NT2/D1 (cell line): ENCODE measurements around the gene FAM98A.
A peak's percentile ranks its signal among the peaks of the same experiment; 100 is the strongest.

Experiments used
- DNase-seq: peaks from one replicate; pipeline ENCODE4 v3.0.0-alpha.2; 2011; ENCODE audit warnings: low read depth, low spot score
- H3K27me3 ChIP-seq: 2 replicates; pipeline ENCODE4 v1.6.0; 2011; ENCODE audit warnings: mild to moderate bottlenecking; ENCODE audit not compliant: insufficient read length, insufficient read depth
- H3K36me3 ChIP-seq: 2 replicates; pipeline ENCODE4 v1.6.1; 2011; ENCODE audit warnings: mild to moderate bottlenecking, low read length, mixed read lengths; ENCODE audit not compliant: insufficient read depth, insufficient read length
- H3K4me1 ChIP-seq: 2 replicates; pipeline ENCODE4 v1.5.1; 2011; ENCODE audit not compliant: insufficient read depth, insufficient read length
- H3K4me3 ChIP-seq: 2 replicates; pipeline ENCODE4 v1.5.1; 2011; ENCODE audit warnings: low read depth; ENCODE audit not compliant: insufficient read length
- H3K9ac ChIP-seq: 2 replicates; pipeline ENCODE4 v1.6.0; 2011; ENCODE audit warnings: low read depth; ENCODE audit not compliant: insufficient read length
- H3K9me3 ChIP-seq: 2 replicates; pipeline ENCODE4 v1.5.1; 2011; ENCODE audit warnings: mild to moderate bottlenecking, low read length; ENCODE audit not compliant: insufficient read depth
- SUZ12 ChIP-seq: IDR thresholded peaks from 2 replicates; pipeline ENCODE4 v1.6.1; 2011; ENCODE audit not compliant: insufficient read length, insufficient read depth; ENCODE audit errors: extremely low read depth
- YY1 ChIP-seq: IDR thresholded peaks from 2 replicates; pipeline ENCODE4 v1.6.1; 2011; ENCODE audit not compliant: insufficient read length, insufficient read depth
- ZNF274 ChIP-seq: IDR thresholded peaks from 2 replicates; pipeline ENCODE4 v1.6.1; 2011; ENCODE audit warnings: mild to moderate bottlenecking, low read depth, low read length

Gene FAM98A

DNA sequence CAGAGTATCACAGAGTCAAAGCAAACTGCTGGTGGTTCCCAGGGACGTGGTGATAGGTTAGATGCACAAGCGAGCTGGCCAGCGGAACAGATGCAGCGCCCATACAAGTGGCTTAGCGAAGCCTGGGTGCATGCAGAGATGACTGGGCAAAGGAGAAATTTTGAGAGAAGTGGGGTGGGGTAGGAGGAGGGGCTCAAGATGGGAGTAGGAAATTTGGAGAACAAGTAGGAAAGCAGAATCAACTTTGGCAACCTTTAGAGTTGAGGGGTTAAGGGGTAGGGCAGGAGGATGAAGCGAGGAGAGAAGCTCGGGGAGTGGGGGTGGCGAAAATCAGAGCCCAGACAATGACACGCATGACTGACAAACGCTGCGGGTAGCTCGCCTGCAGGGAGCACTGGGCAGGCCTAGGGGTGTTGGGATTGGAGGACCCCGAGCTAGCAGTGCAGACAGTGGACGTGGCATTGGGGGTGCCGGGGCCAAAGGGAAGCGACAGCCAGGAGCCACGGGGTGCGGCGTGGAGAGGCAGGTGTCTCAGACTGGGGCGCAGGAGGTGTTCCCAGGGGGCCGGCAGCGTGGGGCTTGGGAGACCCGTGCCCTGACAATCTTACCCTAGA lies 431 bp downstream of the FAM98A start:
- H3K27me3 ChIP-seq = no peaks in the 10 kb centered on the region
- no peak for TF ChIP-seq ZNF274
- no peak for TF ChIP-seq SUZ12
- H3K36me3 ChIP-seq = peaks cover 16% of the 10 kb centered on the region
- H3K9ac ChIP-seq = peak overlapping the region; percentile 88
- no peaks in the 10 kb centered on the region for H3K9me3 ChIP-seq
- no peaks in the 10 kb centered on the region for H3K4me1 ChIP-seq
- peak overlapping the region; percentile 95 for H3K4me3 ChIP-seq
- DNase-seq = no peak

DNA sequence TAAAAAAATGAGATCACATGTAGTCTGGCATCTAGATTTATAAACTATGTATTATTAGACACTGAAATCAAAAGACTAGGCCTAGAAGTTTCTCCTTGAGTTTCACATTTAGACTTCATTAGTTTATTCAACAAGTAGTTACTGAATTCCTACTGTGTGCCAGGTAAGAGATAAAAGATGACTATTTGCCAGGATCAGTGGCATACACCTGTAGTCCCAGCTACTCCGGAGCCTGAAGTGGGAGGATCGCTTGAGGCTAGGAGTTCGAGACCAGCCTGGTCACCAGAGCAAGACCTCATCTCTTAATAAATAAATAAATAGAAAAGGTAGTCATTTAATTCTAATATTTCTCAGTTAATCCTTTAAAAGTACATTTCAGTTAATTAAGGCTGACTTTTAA lies 2.1 kb downstream of the FAM98A start:
- no peaks in the 10 kb centered on the region for H3K9me3 ChIP-seq
- DNase-seq = no peak
- no peak overlapping the region for H3K4me3 ChIP-seq
- no peak overlapping the region for H3K9ac ChIP-seq
- H3K4me1 ChIP-seq = no peaks in the 10 kb centered on the region
- TF ChIP-seq YY1 = no peak
- no peak for TF ChIP-seq ZNF274
- no peak for TF ChIP-seq SUZ12
- H3K27me3 ChIP-seq = no peaks in the 10 kb centered on the region
- peaks cover 27% of the 10 kb centered on the region for H3K36me3 ChIP-seq

DNA sequence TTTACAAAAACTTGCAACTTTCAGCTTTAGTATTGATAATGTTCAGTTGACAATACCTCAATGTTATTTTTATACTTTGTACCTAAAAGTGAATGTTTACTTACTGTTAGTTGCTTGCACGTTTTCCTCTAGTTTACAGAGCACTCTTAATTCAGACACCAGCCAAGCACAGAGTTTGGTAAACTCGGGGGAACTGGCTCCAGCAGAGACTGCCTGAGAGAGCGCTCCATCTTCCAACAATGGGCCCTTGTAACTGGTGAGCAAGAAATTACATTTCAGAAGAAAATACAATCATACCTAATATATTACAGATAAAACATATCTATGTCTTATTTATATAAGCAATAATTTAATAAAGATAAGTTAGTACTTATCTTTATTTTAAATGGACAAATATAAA lies 3.7 kb downstream of the FAM98A start:
- TF ChIP-seq SUZ12 (no peak), YY1 (no peak), ZNF274 (no peak)
- H3K9ac ChIP-seq = no peak overlapping the region
- H3K4me1 ChIP-seq = no peaks in the 10 kb centered on the region
- no peak for DNase-seq
- no peaks in the 10 kb centered on the region for H3K27me3 ChIP-seq
- no peak overlapping the region for H3K4me3 ChIP-seq
- no peaks in the 10 kb centered on the region for H3K9me3 ChIP-seq
- peaks cover 34% of the 10 kb centered on the region for H3K36me3 ChIP-seq

DNA sequence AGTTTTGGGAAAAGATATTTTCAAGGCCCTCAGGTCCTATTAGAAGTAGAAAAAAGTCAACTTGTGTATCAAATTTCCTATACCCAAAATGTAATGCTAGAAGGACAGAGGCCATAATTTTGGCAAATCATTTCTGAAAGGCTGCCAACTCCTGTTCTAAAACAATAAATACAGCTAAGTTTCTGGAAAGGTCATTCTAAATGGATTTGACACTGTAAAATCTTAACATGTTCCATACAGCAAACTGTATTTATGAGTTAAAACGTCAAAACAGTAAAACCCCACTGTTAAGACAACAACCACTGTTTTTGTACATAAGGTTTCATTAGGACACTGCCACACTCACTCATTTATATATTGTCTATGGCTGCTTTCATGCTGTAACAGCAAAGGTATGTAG lies 9.7 kb downstream of the FAM98A start:
- no peak for DNase-seq
- peaks cover 63% of the 10 kb centered on the region for H3K36me3 ChIP-seq
- TF ChIP-seq ZNF274 = no peak
- no peak for TF ChIP-seq YY1
- TF ChIP-seq SUZ12 = no peak

DNA sequence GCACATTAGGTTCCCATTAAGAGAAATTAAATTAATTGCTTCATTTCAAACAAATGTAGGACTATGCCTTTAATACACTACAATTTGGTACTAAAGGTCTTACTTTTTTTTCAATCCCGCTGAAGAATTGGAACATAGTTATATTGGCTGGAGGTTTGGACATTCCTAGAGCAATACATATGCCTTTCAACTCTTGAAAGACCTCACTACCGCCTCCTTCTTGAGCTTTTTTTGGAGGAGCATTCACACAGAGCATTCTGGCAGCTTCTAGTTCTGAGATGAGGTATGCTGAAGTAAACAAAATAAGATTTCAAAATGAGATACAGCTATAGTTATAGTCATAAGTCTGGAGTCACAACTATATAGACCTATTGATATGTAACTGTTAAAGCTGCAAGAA lies 10.9 kb downstream of the FAM98A start:
- H3K4me1 ChIP-seq = no peaks in the 10 kb centered on the region
- H3K4me3 ChIP-seq = no peak overlapping the region
- no peaks in the 10 kb centered on the region for H3K27me3 ChIP-seq
- peaks cover 55% of the 10 kb centered on the region for H3K36me3 ChIP-seq
- no peaks in the 10 kb centered on the region for H3K9me3 ChIP-seq
- DNase-seq = no peak
- TF ChIP-seq YY1 (no peak), ZNF274 (no peak), SUZ12 (no peak)
- no peak overlapping the region for H3K9ac ChIP-seq

More for the DNA sequence above, 9.7 kb downstream of the FAM98A start:
- H3K9me3 ChIP-seq = no peaks in the 10 kb centered on the region
- no peaks in the 10 kb centered on the region for H3K27me3 ChIP-seq
- no peak overlapping the region for H3K4me3 ChIP-seq
- no peak overlapping the region for H3K9ac ChIP-seq
- no peaks in the 10 kb centered on the region for H3K4me1 ChIP-seq

DNA sequence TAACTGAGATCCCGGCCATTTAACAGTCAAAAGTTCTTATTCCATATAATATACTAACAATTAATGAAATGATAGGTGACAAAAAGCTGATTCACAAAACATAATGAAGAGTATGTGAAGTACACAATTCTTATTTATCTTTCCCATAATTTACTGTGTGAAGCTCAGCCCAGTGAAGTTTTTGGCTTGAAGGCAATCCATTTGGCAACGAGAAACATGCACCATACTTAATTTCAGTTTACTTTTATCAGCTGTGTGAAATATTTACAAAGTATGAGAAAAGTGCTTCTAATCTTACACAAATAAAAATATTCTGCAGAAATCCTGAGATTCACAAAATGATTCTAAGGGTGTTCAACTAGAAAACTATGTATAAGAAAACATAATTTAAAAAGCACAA lies 12.3 kb downstream of the FAM98A start:
- TF ChIP-seq YY1 (no peak), SUZ12 (no peak), ZNF274 (no peak)
- no peaks in the 10 kb centered on the region for H3K9me3 ChIP-seq
- H3K9ac ChIP-seq = no peak overlapping the region
- H3K4me3 ChIP-seq = no peak overlapping the region
- DNase-seq = no peak
- H3K36me3 ChIP-seq = peaks cover 46% of the 10 kb centered on the region
- H3K27me3 ChIP-seq = no peaks in the 10 kb centered on the region
- H3K4me1 ChIP-seq = no peaks in the 10 kb centered on the region

DNA sequence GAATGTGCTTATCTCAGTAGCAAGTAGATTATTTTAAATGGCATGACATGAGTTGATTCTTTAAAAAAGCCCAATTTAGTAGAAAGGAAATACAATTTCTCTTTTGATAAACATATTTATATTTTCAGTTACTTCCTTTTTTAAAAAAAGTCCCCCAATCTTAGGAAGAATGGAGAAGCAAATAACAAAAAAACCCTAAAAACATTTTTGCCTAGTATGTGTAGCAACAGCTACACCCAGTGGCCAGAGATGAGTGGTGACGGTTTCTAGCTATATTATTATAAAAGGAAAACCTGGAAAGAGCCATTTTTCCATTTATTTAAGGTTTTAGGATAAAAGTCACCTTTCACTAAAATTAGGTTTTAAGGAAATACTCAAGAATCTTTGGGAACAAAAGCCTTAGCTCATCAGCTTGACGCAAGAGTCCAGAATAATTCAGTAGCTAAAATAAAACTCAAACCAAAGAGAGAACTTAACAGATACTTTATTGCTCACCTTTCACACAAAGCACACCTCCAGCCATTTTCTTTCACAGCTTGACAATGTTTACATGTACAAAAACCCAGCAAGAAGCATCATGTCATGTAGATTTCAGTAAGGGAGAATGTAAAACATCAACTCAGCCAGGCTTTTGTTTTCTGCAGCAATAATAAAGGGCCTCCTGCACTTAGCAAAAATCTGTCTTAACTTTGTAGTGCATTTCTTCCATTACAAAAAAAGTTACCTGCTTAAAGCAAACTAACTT lies 15.7 kb downstream of the FAM98A start:
- Histone ChIP-seq H3K4me1 (no peaks in the 10 kb centered on the region), H3K9me3 (no peaks in the 10 kb centered on the region), H3K4me3 (no peak overlapping the region), H3K9ac (no peak overlapping the region), H3K27me3 (no peaks in the 10 kb centered on the region), H3K36me3 (peaks cover 37% of the 10 kb centered on the region)
- DNase-seq = no peak
- no peak for TF ChIP-seq YY1
- TF ChIP-seq SUZ12 = no peak
- TF ChIP-seq ZNF274 = no peak
